SK-N-SH treated with all-trans-retinoic acid at 6 μM for 48 hours (cell line): ENCODE results near the gene MNX1.

ENCODE experiments used
- BACH2 ChIP-seq: fragments of 250-450 bp; sonication (Bioruptor Pico); IDR thresholded peaks from 2 replicates; pipeline ENCODE4 v1.9.0; 2021; ENCODE audit warnings: mild to moderate bottlenecking, borderline replicate concordance
- OSR1 ChIP-seq: fragments of 250-450 bp; sonication (Bioruptor Pico); IDR thresholded peaks from 2 replicates; pipeline ENCODE4 v1.8.0; 2022; ENCODE audit warnings: moderate library complexity, mild to moderate bottlenecking, inconsistent platforms
- PATZ1 ChIP-seq: fragments of 250-450 bp; sonication (Bioruptor Pico); IDR thresholded peaks from 2 replicates; pipeline ENCODE4 v1.8.0; 2020; ENCODE audit warnings: mild to moderate bottlenecking, moderate library complexity, borderline replicate concordance
- TOX ChIP-seq: fragments of 250-450 bp; sonication (Bioruptor Pico); IDR thresholded peaks from 2 replicates; pipeline ENCODE4 v1.8.0; 2021; ENCODE audit warnings: mild to moderate bottlenecking, moderate library complexity, borderline replicate concordance
- ZNF70 ChIP-seq: fragments of 450-650 bp; formaldehyde crosslinking; IDR thresholded peaks from 2 replicates; pipeline ENCODE4 v1.5.0; 2020; ENCODE audit warnings: mild to moderate bottlenecking, moderate library complexity
- TF ChIP-seq, protein P1 (sequence below): fragments of 250-450 bp; sonication (Bioruptor Pico); IDR thresholded peaks from 2 replicates; pipeline ENCODE4 v1.5.0; 2020; ENCODE audit warnings: mild to moderate bottlenecking, moderate library complexity

DNA sequence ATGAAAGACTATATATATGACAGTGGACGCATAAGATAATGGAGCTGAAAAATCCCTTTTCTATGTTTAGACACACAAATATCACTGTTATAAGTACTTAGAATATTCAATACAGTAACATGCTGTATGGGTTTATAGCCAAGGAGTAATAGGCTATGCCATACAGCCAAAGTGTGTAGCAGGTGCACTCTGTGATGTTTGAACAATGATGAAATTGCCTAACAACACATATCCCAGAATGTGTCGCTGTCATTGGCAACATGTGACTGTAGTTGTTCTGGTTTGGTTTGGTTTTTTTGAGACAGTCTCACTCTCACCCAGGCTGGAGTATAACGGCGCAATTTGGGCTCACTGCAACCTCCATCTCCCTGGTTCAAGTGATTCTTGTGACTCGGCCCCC is 34.8 kb downstream of the MNX1 start:
- TF ChIP-seq ZNF70 (no peak), BACH2 (no peak), OSR1 (CRISPR knock-in tag) (no peak), PATZ1 (CRISPR knock-in tag) (no peak), TOX (CRISPR knock-in tag) (no peak)
- TF ChIP-seq, protein P1, sequence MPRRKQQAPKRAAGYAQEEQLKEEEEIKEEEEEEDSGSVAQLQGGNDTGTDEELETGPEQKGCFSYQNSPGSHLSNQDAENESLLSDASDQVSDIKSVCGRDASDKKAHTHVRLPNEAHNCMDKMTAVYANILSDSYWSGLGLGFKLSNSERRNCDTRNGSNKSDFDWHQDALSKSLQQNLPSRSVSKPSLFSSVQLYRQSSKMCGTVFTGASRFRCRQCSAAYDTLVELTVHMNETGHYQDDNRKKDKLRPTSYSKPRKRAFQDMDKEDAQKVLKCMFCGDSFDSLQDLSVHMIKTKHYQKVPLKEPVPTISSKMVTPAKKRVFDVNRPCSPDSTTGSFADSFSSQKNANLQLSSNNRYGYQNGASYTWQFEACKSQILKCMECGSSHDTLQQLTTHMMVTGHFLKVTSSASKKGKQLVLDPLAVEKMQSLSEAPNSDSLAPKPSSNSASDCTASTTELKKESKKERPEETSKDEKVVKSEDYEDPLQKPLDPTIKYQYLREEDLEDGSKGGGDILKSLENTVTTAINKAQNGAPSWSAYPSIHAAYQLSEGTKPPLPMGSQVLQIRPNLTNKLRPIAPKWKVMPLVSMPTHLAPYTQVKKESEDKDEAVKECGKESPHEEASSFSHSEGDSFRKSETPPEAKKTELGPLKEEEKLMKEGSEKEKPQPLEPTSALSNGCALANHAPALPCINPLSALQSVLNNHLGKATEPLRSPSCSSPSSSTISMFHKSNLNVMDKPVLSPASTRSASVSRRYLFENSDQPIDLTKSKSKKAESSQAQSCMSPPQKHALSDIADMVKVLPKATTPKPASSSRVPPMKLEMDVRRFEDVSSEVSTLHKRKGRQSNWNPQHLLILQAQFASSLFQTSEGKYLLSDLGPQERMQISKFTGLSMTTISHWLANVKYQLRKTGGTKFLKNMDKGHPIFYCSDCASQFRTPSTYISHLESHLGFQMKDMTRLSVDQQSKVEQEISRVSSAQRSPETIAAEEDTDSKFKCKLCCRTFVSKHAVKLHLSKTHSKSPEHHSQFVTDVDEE (CRISPR knock-in tag) = no peak
